ENCODE results near the gene AADACL4.
"Not testable (repeated sequence)": the region's sequence is repeated elsewhere in the genome, so short reads cannot be mapped to it uniquely, and the experiment has no call there.

AADACL4 gene

DNA sequence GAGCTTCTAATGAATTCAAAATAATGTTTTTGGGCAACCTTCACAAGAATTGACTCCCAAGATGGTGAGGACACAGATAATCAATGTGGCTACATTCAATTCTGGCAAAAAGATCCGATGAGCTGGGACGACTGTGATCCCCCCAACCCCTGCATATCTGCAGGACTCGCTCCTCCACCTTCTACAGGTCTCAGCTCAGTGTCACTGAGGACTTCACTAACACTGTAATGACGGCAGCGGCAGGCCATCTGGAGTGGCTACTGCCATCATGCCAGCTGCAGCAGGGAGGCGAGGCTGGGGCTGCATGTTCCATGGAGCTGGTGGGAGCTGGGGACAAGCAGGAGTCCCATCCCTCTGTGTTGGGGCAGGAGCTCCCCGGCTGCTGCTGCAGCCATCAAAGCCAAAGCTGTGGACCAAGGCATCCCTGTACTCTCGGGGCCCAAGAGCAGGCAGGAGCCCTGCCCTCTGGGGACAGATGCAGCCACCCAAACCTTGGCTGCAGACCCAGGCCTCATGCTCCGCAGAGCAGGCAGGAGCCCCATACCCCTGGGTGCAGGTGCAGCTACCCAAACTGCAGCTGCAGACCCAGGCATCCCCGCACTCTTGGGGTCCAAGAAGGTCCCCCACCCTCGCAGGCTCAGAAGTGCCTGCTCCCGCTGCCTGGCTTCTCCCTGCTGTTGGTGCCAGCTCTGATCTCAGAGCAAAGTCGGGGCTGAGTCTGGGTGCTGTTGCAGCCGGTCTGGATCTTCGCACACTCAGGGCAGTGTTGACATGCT lies 13.7 kb upstream of the AADACL4 start:
- DNase-seq (ENCODE audit: low spot score): no peak

DNA sequence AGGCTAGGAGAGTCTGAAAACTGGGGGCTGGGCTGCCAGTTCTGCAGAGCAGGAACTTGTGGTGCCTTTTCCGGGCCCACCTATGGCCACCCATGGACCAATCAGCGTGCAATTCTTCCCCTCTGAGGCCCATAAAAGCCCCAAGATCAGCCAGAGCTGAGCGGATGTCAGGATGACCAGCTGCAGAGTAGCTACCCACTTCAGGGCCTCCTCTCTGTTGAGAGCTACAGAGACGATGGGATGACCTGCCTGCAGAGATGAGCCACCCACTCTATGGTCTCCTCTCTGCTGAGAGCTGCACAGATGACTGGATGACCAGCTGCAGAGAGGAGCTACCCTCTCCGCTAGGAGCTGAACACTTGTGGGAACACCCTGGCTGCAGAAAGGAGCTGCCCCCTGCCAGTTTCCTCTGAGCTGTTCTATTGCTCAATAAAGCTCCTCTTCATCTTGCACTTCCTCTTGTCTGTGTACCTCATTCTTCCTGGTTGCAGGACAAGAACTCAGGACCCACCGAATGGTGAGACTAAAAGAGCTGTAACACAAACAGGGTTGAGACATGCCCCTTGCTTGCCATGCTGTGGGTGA lies 12.8 kb upstream of the AADACL4 start:
- no peak for DNase-seq (ENCODE audit: low spot score)

DNA sequence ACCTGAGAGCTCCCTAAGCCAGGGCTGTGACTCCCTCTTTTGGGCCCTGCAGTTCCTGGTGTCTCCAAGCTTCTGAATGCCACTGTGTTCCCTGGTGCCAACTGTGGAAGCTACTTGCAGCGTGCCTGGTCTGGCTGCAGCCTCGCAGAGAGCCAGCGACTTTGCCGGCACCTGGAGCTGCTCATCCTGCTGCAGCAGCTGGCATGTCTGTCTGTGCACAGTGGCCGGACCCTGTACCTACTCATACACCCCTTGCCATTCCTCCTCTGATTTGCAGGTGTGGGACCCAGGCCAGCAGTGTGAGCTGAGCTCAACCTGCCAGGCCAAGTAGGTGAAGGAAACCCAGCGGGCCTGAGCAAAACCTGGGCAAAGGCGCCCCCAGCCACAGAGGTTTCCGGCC lies 12.3 kb upstream of the AADACL4 start:
- DNase-seq (ENCODE audit: low spot score): no peak

DNA sequence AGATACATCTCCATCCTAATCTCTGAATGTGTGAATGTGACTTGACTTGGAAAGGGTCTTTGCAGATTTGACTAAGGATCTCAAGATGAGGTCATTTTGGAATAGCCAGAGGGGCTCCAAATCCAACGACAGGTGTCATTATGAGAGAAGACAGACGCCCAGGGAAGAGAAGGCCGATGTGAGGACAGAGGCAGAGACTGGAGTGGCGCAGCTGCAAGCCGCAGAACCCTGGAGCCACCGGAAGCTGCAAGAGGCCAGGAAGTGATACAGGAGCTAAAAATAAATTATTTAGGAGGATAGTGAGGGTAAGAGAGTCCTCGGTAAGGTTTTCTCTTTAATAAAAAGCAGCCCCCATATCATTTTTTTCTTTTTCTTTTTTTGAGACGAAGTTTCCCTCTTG lies 9.7 kb upstream of the AADACL4 start:
- DNase-seq (ENCODE audit: low spot score): no peak

GRCh38 chr1:12634696-12635202 lies 9.1 kb upstream of the AADACL4 start:
- DNase-seq (ENCODE audit: low spot score): no peak

- no peak for DNase-seq (ENCODE audit: low spot score)
These were observed 7.6 kb upstream of the AADACL4 start for GRCh38 chr1:12636098-12636950.

DNA sequence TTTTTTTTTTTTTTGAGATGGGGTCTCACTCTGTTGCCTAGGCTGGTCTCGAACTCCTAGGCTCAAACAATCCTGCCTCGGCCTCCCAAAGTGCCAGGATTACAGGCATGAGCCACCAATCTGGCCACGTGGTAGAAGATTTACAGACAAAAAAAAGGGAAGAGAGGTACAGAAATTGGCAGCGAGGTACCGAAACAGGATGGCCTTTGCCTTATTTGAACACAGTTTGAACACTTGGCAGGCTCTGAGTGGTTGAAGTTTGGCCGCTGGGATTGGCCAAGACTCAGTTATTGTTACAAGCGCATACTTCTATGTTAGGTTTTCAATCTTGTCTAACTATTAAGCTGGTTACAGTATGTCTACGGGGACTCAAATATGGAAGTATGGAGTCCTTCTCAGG lies 6.2 kb upstream of the AADACL4 start:
- DNase-seq (ENCODE audit: low spot score): no peak

- no peak for DNase-seq (ENCODE audit: low spot score)
These were observed 3.5 kb upstream of the AADACL4 start for GRCh38 chr1:12640237-12640957.

- no peak for DNase-seq (ENCODE audit: low spot score)
These were observed 3.0 kb upstream of the AADACL4 start for GRCh38 chr1:12640958-12641272.

GRCh38 chr1:12643079-12643478 lies 806 bp upstream of the AADACL4 start:
- no peak for DNase-seq (ENCODE audit: low spot score)

- no peak for DNase-seq (ENCODE audit: low spot score)
These were observed 352 bp downstream of the AADACL4 start for GRCh38 chr1:12644237-12644636.

- DNase-seq (ENCODE audit: low spot score): no peak
These were observed 944 bp downstream of the AADACL4 start for GRCh38 chr1:12644829-12645228.

DNA sequence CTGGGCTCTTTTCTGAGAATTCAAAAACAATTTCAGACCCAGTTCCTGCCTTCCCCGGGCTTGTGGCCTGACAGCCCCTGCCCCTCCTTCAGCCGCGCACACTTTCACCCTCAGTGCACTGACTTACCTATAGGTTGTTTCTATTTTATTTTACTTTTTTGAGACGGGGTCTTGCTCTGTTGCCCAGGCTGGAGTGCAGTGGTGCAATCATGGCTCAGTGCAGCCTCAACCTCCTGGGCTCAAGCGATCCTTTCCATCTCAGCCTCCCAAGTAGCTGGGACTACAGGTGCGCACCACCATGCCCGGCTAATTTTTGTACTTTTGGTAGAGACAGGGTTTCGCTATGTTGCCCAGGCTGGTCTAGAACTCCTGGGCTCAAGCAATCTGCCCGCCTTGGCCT lies 1.5 kb downstream of the AADACL4 start:
- not testable (repeated sequence) for DNase-seq (ENCODE audit: low spot score)

DNA sequence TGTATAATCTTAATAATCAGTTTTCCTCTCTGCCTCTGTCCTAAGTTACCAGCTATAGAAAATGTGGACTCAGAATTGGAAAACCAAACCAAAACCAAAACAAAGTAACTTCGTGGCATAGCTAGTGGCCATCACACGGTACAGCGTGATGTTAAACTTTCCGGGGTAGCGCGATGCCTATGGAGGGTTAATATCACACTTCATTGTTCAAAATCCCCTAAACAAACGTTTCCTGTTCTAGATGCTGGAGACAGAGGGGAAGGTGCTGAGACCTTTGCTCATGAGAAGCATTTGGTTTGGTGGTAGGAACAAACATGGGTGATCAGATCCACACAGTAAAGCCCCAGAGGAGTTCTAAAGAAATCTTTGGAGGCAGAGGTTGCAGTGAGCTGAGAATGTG lies 4.9 kb downstream of the AADACL4 start:
- DNase-seq (ENCODE audit: low spot score): no peak

GRCh38 chr1:12649971-12650421 lies 6.1 kb downstream of the AADACL4 start:
- DNase-seq (ENCODE audit: low spot score): no peak

DNA sequence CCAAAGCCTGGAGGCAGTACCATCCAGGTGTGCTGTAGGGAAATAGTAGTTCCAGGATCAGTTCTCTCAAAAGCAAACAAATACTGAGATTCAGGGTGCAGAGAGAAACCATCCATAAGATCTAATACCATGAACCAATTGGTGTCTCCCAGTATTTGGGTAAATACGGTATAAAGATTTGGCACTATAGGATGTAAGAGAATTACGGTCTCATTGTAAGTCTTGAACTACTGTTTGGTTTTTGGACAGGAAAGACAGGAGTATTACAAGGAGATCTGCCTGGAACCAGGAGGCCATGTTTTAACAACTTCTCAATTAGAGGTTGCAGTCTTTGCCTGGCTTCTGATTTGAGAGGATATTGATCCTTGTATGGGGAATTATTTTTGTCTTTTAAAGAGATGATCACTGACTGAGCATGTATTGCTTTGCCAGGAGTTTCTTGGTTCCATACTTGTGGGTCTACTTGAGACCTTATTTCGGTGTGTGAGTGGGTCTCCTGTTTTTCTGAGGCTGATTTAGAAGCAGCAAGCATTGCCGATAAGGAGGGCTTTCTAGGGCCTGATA lies 10.2 kb downstream of the AADACL4 start:
- no peak for DNase-seq (ENCODE audit: low spot score)

- DNase-seq (ENCODE audit: low spot score): no peak
These were observed 10.8 kb downstream of the AADACL4 start for GRCh38 chr1:12654657-12655056.

DNA sequence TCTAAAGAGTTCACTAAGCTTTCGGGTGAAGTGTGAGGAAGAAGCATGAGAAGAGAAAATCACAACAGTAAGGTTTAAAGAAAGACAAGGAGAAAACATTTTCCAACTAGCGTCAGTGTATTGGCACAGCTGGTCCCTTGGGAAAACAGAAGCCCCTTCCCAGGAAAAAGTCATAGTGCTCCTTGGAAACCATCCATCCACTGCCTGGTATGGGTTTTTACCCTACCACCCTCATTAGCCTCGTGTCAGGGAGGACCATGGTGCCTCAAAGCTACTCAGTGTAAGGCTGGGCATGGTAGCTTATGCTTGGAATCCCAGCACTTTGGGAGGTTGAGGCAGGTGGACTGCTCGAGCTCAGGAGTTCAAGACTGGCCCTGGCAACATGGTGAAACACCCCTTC lies 12.7 kb downstream of the AADACL4 start:
- no peak for DNase-seq (ENCODE audit: low spot score)

DNA sequence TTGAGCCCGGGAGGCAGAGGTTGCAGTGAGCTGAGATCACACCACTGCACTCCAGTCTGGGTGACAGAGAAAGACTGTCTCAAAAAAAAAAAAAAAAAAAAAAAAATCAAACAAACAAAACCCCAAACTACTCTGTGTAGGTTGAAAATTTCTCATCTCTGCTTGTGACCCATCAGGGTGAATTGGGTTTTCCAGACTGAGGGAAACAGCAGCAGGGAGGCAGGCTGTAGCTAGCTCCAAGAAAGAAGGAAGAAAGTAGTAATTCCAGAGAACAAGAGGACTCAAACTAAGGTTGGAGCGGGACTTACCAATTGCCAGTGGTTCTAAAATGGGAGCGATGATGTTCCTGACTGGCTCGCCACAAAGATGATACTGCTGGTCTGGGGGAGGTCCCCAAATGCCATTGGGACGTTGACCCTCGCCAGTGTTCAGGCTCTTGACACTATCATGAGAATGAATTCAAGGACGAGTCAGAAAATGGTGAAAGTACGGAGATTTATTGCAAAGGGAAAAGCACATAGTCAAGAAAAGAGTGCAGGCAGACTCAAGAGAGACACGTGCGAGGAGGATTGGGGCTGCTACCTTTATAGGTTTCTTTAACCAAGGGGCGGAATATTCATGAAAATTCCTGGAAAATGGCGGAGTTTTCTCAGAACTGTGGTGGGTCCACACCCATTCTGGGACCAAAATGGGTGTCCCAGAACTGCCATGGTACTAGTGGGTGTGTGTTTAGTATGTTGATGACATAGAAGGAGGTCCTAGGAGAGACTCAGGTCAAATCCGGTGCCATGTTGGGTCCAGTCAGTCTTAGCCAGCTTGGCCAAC lies 13.4 kb downstream of the AADACL4 start:
- DNase-seq (ENCODE audit: low spot score): no peak

- not testable (repeated sequence) for DNase-seq (ENCODE audit: low spot score)
These were observed 14.1 kb downstream of the AADACL4 start for GRCh38 chr1:12657885-12658512.

All from Ammon's horn (tissue), 1 donor.